HG02763 (cell line): Measurements from ENCODE around the gene UMAD1.
A peak's percentile ranks its signal among the peaks of the same experiment; 100 is the strongest.
"Not testable (repeated sequence)": the region's sequence is repeated elsewhere in the genome, so short reads cannot be mapped to it uniquely, and the experiment has no call there.

Experiments used
- ATAC-seq: cut with Tn5 transposase; IDR thresholded peaks from one replicate; pipeline ENCODE4 v1.9.1; 2021; ENCODE audit warnings: mild to moderate bottlenecking, moderate library complexity; ENCODE audit not compliant: unreplicated experiment

Gene UMAD1

GRCh38 chr7:7793921-7794320, 153.4 kb downstream of the UMAD1 start:
- no peak for ATAC-seq

GRCh38 chr7:7795203-7795602, 154.7 kb downstream of the UMAD1 start:
- ATAC-seq, result no peak

- no peak for ATAC-seq
Observed at GRCh38 chr7:7795630-7796121, 155.1 kb downstream of the UMAD1 start.

- ATAC-seq, result peak; percentile 66
Observed at GRCh38 chr7:7798510-7798909, 158.0 kb downstream of the UMAD1 start.

- ATAC-seq, result no peak
Observed at GRCh38 chr7:7799138-7799537, 158.6 kb downstream of the UMAD1 start.

GRCh38 chr7:7802531-7802930, 162.0 kb downstream of the UMAD1 start:
- ATAC-seq, result no peak

GRCh38 chr7:7803715-7804178, 163.2 kb downstream of the UMAD1 start:
- ATAC-seq, result no peak

GRCh38 chr7:7804822-7805221, 164.3 kb downstream of the UMAD1 start:
- not testable (repeated sequence) for ATAC-seq

- no peak for ATAC-seq
Observed at GRCh38 chr7:7805511-7806153, 165.1 kb downstream of the UMAD1 start.

GRCh38 chr7:7808156-7808555, 167.6 kb downstream of the UMAD1 start:
- ATAC-seq, result no peak

- no peak for ATAC-seq
Observed at GRCh38 chr7:7808626-7809025, 168.1 kb downstream of the UMAD1 start.

- no peak for ATAC-seq
Observed at GRCh38 chr7:7810380-7810779, 169.8 kb downstream of the UMAD1 start.

GRCh38 chr7:7810826-7811225, 170.3 kb downstream of the UMAD1 start:
- no peak for ATAC-seq

GRCh38 chr7:7812112-7812511, 171.6 kb downstream of the UMAD1 start:
- ATAC-seq, result no peak

- no peak for ATAC-seq
Observed at GRCh38 chr7:7815395-7815794, 174.8 kb downstream of the UMAD1 start.

- peak; percentile 39 for ATAC-seq
Observed at GRCh38 chr7:7816084-7816483, 175.5 kb downstream of the UMAD1 start.

GRCh38 chr7:7816816-7817536, 176.4 kb downstream of the UMAD1 start:
- no peak for ATAC-seq

- ATAC-seq, result no peak
Observed at GRCh38 chr7:7817748-7818147, 177.2 kb downstream of the UMAD1 start.

- ATAC-seq, result not testable (repeated sequence)
Observed at GRCh38 chr7:7818179-7818578, 177.6 kb downstream of the UMAD1 start.

- peak; percentile 43 for ATAC-seq
Observed at GRCh38 chr7:7819442-7820247, 179.1 kb downstream of the UMAD1 start.

- no peak for ATAC-seq
Observed at GRCh38 chr7:7820409-7820808, 179.9 kb downstream of the UMAD1 start.
